Superior temporal gyrus (tissue), 1 donor: ENCODE data around the gene CHRNA4.
A peak's percentile ranks its signal among the peaks of the same experiment; 100 is the strongest.
"Not testable (repeated sequence)": the region's sequence is repeated elsewhere in the genome, so short reads cannot be mapped to it uniquely, and the experiment has no call there.

Experiments
- DNase-seq: peaks from one replicate; pipeline ENCODE4 v3.0.0-alpha.2; 2016; ENCODE audit errors: extremely low spot score

Gene CHRNA4

DNA sequence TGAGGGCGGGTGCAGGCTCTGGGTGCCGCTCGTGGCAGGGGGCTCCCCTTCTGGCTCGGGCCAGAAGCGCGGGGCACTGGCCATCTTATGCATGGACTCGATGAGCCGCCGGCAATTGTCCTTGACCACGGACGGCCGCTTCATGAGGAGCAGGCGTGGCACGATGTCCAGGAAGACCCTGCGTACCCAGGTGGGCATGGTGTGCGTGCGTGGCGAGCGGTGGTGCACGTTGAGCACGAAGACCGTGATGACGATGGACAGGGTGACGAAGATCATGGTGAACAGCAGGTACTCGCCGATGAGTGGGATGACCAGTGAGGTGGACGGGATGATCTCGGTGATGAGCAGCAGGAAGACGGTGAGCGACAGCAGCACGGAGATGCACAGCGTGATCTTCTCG is 11.0 kb downstream of the CHRNA4 start:
- no peak for DNase-seq

- DNase-seq = no peak
These were observed 11.6 kb downstream of the CHRNA4 start for GRCh38 chr20:63349516-63349895.

- DNase-seq = no peak
These were observed 12.2 kb downstream of the CHRNA4 start for GRCh38 chr20:63348828-63349515.

DNA sequence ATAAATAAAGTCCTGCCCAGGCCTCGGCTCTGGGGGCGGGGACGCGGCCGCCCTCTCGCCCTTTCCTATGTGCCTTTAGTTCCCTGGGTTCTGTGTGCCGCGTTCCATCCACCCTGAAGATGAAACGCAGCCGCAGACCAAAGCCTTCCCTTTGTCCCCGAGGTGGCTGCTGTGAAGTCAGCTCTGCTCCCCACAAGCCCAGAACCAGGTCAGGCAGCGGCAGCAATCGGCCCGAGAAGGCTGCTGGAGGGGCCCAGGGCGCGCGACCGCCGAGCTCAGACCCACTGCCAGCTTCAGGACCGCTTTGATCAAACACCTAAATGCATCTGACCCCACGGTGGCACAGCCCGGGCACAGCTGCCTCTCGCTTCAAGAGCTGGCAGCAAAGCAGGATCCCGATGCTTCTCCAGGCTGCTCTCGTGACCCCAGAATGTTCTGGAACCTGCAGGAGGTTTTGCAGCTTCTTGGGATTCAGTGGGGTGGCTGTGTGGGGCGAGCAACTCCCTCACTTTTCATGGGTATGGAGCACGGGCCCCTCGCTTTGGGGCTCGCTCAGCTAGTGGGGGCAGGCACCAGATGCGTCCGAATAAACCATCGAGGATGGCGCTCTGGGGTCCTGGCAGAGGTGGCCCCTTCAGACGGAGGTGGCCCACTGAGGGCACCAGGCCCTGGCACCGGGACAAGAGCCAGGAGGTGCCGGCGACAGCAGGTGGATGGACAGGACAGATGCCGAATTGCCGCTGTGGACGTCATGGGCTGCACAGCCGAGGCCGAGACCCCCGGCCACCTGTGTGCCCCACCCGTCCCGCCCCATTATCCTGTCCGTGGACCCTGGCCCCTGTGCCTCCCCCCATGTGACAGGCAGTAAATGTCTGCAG is 13.0 kb downstream of the CHRNA4 start:
- no peak for DNase-seq

DNA sequence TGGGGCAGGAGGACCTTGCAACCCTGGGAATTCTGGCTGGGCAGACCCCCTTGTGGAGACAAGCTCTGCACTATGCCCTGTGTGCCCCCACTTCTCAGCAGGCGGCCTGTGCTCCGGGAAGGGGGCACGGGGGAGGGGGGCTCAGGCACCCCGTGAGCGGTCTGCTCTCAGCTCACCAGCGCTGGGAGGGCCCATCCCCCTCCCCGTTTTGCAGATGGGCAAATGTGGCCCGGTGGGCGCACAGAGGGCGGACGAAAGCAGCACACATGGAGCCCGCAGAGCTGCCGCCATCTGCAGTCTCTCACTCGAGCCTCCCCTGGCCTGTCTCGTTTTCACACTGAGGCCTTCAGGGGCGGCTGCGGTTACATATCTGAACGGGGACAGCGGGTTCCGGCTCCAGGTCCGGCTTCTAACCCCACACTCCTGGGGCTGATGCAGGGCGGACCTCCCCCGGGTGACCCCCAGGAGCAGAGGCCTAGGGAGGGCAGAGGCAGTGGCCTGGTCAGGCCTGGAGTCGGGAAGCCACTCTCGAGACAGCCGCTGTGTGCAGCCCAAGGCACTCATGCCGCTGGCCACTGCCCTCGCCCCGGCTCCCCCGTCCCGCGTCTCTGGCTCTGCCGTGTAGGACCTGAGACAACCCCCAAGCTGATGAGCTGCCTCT is 13.9 kb downstream of the CHRNA4 start:
- DNase-seq = no peak

- no peak for DNase-seq
These were observed 14.7 kb downstream of the CHRNA4 start for GRCh38 chr20:63346131-63347080.

- DNase-seq = no peak
These were observed 15.6 kb downstream of the CHRNA4 start for GRCh38 chr20:63345328-63346100.

GRCh38 chr20:63344616-63345327 is 16.4 kb downstream of the CHRNA4 start:
- DNase-seq = no peak

- no peak for DNase-seq
These were observed 17.4 kb downstream of the CHRNA4 start for GRCh38 chr20:63343460-63344445.

- DNase-seq = peak; percentile 35
These were observed 18.3 kb downstream of the CHRNA4 start for GRCh38 chr20:63342561-63343459.

DNA sequence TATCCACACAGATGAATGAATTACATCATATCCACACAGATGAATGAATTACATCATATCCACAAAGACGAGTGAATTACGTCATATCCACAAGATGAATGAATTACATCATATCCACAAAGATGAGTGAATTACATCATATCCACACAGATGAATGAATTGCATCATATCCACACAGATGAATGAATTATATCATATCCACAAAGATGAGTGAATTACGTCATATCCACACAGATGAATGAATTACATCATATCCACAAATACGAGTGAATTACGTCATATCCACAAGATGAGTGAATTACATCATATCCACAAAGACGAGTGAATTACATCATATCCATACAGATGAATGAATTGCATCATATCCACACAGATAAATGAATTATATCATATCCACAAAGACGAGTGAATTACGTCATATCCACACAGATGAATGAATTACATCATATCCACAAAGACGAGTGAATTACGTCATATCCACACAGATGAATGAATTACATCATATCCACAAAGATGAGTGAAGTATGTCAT is 20.9 kb downstream of the CHRNA4 start:
- DNase-seq = not testable (repeated sequence)

- not testable (repeated sequence) for DNase-seq
These were observed 21.7 kb downstream of the CHRNA4 start for GRCh38 chr20:63339154-63340094.

GRCh38 chr20:63337786-63338420 is 23.2 kb downstream of the CHRNA4 start:
- DNase-seq = no peak

- DNase-seq = no peak
These were observed 24.9 kb downstream of the CHRNA4 start for GRCh38 chr20:63336232-63336752.

- DNase-seq = no peak
These were observed 25.4 kb downstream of the CHRNA4 start for GRCh38 chr20:63335711-63336110.

DNA sequence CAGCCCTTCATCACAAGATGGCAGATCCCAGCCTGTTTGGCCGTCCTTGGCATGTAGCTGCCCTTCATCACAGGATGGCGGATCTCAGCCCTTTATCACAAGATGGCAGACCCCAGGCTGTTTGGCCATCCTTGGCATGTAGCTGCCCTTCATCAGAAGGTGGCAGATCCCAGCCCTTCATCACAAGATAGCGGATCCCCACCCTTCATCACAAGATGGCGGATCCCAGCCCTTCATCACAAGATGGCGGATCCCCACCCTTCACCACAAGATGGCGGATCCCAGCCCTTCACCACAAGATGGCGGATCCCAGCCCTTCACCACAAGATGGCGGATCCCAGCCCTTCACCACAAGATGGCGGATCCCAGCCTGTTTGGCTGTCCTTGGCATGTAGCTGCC is 26.1 kb downstream of the CHRNA4 start:
- not testable (repeated sequence) for DNase-seq
